DND-41 (cell line): ENCODE measurements around the gene GPR37.

ENCODE experiments used
- EZH2 ChIP-seq: IDR thresholded peaks from 3 replicates; pipeline ENCODE4 v1.6.1; 2012; ENCODE audit warnings: borderline replicate concordance, low read depth, mild to moderate bottlenecking, moderate library complexity, low read length, inconsistent platforms; ENCODE audit not compliant: severe bottlenecking
- TF ChIP-seq, protein P1 (sequence below): IDR thresholded peaks from 2 replicates; pipeline ENCODE4 v1.5.1; 2012; ENCODE audit warnings: borderline replicate concordance, low read length, moderate library complexity, mild to moderate bottlenecking; ENCODE audit not compliant: poor library complexity, severe bottlenecking; ENCODE audit errors: extremely low read depth

DNA sequence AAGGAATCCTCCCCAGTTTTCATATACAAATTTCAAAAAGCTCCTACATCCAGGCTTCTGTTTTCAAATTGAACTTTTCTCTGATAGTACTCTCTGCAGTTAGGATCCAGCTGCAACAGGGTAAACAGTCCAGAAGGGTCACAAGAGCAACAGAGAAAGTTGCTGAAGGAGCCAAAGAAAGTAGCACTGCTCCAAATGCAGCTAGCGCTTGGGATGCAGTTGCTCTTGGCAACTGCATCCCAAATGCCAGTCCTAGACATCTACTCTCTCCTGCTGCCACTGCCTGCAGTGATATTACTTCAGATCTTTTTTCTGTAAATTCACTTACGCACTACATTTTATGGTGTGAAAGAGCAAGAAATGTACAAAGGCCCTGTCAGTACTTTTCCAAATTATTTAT is 14.6 kb downstream of the GPR37 start:
- TF ChIP-seq, protein P1, sequence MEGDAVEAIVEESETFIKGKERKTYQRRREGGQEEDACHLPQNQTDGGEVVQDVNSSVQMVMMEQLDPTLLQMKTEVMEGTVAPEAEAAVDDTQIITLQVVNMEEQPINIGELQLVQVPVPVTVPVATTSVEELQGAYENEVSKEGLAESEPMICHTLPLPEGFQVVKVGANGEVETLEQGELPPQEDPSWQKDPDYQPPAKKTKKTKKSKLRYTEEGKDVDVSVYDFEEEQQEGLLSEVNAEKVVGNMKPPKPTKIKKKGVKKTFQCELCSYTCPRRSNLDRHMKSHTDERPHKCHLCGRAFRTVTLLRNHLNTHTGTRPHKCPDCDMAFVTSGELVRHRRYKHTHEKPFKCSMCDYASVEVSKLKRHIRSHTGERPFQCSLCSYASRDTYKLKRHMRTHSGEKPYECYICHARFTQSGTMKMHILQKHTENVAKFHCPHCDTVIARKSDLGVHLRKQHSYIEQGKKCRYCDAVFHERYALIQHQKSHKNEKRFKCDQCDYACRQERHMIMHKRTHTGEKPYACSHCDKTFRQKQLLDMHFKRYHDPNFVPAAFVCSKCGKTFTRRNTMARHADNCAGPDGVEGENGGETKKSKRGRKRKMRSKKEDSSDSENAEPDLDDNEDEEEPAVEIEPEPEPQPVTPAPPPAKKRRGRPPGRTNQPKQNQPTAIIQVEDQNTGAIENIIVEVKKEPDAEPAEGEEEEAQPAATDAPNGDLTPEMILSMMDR = no peak
- TF ChIP-seq EZH2 = no peak
